WTC11 (cell line): ENCODE results near the gene IRAK1. TPM values are rescaled to one million over a fixed set of nuclear protein-coding genes. Genes with fewer than 3 reads are reported as not detected.

Source experiments
- ATAC-seq: fragments of 200-7000 bp; cut with Tn5 transposase; 2 replicates; pipeline ENCODE4 v1.10.0; 2021; ENCODE audit warnings: mild to moderate bottlenecking, moderate library complexity
- CTCF ChIA-PET: fragments of 300-600 bp; sonication (Branson Sonifier 250); formaldehyde crosslinking; loops from one replicate; lab custom pipeline; 2021; ENCODE audit warnings: antibody characterized with exemption; lab: Charles Lee
- POLR2A ChIA-PET: fragments of 350-600 bp; sonication (Branson Sonifier 250); formaldehyde crosslinking; loops from one replicate; lab custom pipeline; 2021; ENCODE audit warnings: antibody characterized with exemption; lab: Charles Lee
- DNase-seq: peaks from one replicate; pipeline ENCODE4 v3.0.0; 2021; ENCODE audit warnings: low spot score
- H3K27ac Mint-ChIP-seq: 2 replicates; pipeline ENCODE4 v1.8.0; 2021; ENCODE audit warnings: mixed read lengths
- H3K27me3 Mint-ChIP-seq: 2 replicates; pipeline ENCODE4 v1.8.0; 2021; ENCODE audit warnings: low read depth, mild to moderate bottlenecking, moderate library complexity, mixed read lengths
- H3K36me3 Mint-ChIP-seq: 2 replicates; pipeline ENCODE4 v1.8.0; 2021; ENCODE audit warnings: mixed read lengths
- H3K4me1 Mint-ChIP-seq: 2 replicates; pipeline ENCODE4 v1.8.0; 2022; ENCODE audit warnings: mixed read lengths
- H3K4me3 Mint-ChIP-seq: 2 replicates; pipeline ENCODE4 v1.8.0; 2021; ENCODE audit warnings: mild to moderate bottlenecking, moderate library complexity, mixed read lengths
- H3K9me3 Mint-ChIP-seq: 2 replicates; pipeline ENCODE4 v1.8.0; 2021; ENCODE audit warnings: mixed read lengths
- CDX4 ChIP-seq: fragments of 250-450 bp; sonication (Bioruptor Pico); IDR thresholded peaks from 2 replicates; pipeline ENCODE4 v1.9.0; 2021; ENCODE audit warnings: moderate library complexity, mild to moderate bottlenecking, inconsistent platforms, borderline replicate concordance
- CREB1 ChIP-seq: sonication (generic); formaldehyde crosslinking; IDR thresholded peaks from 2 replicates; pipeline ENCODE4 v1.8.0; 2023; ENCODE audit warnings: mild to moderate bottlenecking, missing genetic modification reagents
- FOXJ3 ChIP-seq: sonication (generic); formaldehyde crosslinking; IDR thresholded peaks from 2 replicates; pipeline ENCODE4 v1.9.0; 2021; ENCODE audit warnings: missing genetic modification reagents, mild to moderate bottlenecking, borderline replicate concordance
- GABPB1 ChIP-seq: sonication (generic); formaldehyde crosslinking; IDR thresholded peaks from 2 replicates; pipeline ENCODE4 v1.8.1; 2023; ENCODE audit warnings: mild to moderate bottlenecking, missing genetic modification reagents
- HMGA2 ChIP-seq: fragments of 250-450 bp; sonication (Bioruptor Pico); IDR thresholded peaks from 2 replicates; pipeline ENCODE4 v1.4.0; 2021; ENCODE audit warnings: mild to moderate bottlenecking, moderate library complexity
- MXD4 ChIP-seq: fragments of 250-450 bp; sonication (Bioruptor Pico); IDR thresholded peaks from 2 replicates; pipeline ENCODE4 v1.8.0; 2021; ENCODE audit warnings: mild to moderate bottlenecking, moderate library complexity, borderline replicate concordance
- NFATC4 ChIP-seq: fragments of 250-450 bp; sonication (Bioruptor Pico); IDR thresholded peaks from 2 replicates; pipeline ENCODE4 v1.9.0; 2021; ENCODE audit warnings: mild to moderate bottlenecking
- NR1H2 ChIP-seq: sonication (generic); formaldehyde crosslinking; IDR thresholded peaks from 2 replicates; pipeline ENCODE4 v1.9.0; 2021; ENCODE audit warnings: mild to moderate bottlenecking, moderate library complexity, missing genetic modification reagents
- RORB ChIP-seq: fragments of 250-450 bp; sonication (Bioruptor Pico); IDR thresholded peaks from 2 replicates; pipeline ENCODE4 v1.9.0; 2021; ENCODE audit warnings: mild to moderate bottlenecking
- ZBTB21 ChIP-seq: sonication (generic); formaldehyde crosslinking; IDR thresholded peaks from 2 replicates; pipeline ENCODE4 v1.8.1; 2023; ENCODE audit warnings: mild to moderate bottlenecking, missing genetic modification reagents, borderline replicate concordance
- ZMAT4 ChIP-seq: fragments of 250-450 bp; sonication (Bioruptor Pico); IDR thresholded peaks from 2 replicates; pipeline ENCODE4 v1.9.0; 2021; ENCODE audit warnings: mild to moderate bottlenecking
- ZNF121 ChIP-seq: sonication (generic); formaldehyde crosslinking; IDR thresholded peaks from 2 replicates; pipeline ENCODE4 v1.8.0; 2023; ENCODE audit warnings: missing genetic modification reagents
- ZNF219 ChIP-seq: sonication (generic); formaldehyde crosslinking; IDR thresholded peaks from 2 replicates; pipeline ENCODE4 v1.8.0; 2023; ENCODE audit warnings: missing genetic modification reagents, mild to moderate bottlenecking, borderline replicate concordance
- ZNF396 ChIP-seq: fragments of 250-450 bp; sonication (Bioruptor Pico); IDR thresholded peaks from 2 replicates; pipeline ENCODE4 v1.8.0; 2021; ENCODE audit warnings: mild to moderate bottlenecking, moderate library complexity, borderline replicate concordance
- ZNF423 ChIP-seq: fragments of 250-450 bp; sonication (Bioruptor Pico); IDR thresholded peaks from 2 replicates; pipeline ENCODE4 v2.1.2; 2022; ENCODE audit warnings: mild to moderate bottlenecking, moderate library complexity
- total RNA-seq: library from RNA; stranded (reverse); gene quantifications from 3 replicates; pipeline ENCODE4 v1.2.3, GENCODE V29; 2021
- TF ChIP-seq, protein P1 (sequence below): sonication (generic); formaldehyde crosslinking; IDR thresholded peaks from 2 replicates; pipeline ENCODE4 v1.8.1; 2023; ENCODE audit warnings: mild to moderate bottlenecking, missing genetic modification reagents
- TF ChIP-seq, protein P2 (sequence below): sonication (generic); formaldehyde crosslinking; IDR thresholded peaks from 2 replicates; pipeline ENCODE4 v1.8.0; 2023; ENCODE audit warnings: missing genetic modification reagents, mild to moderate bottlenecking, borderline replicate concordance
- TF ChIP-seq, protein P3 (sequence below): sonication (generic); formaldehyde crosslinking; IDR thresholded peaks from 2 replicates; pipeline ENCODE4 v1.8.0; 2022; ENCODE audit warnings: missing genetic modification reagents
- TF ChIP-seq, protein P4 (sequence below): sonication (generic); formaldehyde crosslinking; IDR thresholded peaks from 2 replicates; pipeline ENCODE4 v1.8.1; 2023; ENCODE audit warnings: mild to moderate bottlenecking, missing genetic modification reagents, moderate library complexity
- TF ChIP-seq, protein P5 (sequence below): sonication (generic); formaldehyde crosslinking; IDR thresholded peaks from 2 replicates; pipeline ENCODE4 v1.8.1; 2023; ENCODE audit warnings: mild to moderate bottlenecking, missing genetic modification reagents, moderate library complexity

Gene IRAK1
- total RNA-seq, 1 experiment from 2014 or later, result 32.1 TPM

DNA sequence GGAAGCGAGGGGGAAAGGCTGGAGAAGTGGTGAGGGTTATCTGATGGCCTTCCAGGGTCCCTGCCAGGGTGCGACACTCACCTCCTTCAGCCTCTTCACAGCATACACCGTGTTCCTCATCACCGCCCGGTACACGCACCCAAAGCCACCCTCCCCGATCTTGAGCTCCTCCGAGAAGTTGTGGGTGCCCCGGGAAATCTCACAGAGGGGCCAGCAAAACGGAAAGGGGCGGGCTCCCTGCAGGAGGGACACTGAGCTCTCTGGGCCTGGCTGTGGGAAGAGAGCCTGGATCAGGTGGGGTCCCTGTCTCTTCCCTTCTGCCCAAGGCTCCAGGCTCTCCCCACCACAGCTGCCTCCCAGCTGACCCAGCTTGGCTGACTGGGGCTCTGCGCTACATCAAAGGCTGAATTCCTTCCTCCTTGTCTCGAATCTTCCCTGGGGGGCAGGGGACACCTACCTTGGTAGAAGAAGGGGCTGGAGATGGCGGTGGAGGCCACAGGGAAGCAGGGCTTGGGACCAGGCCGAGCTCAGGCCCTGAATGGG lies 1.1 kb downstream of the IRAK1 start (continued):
- TF ChIP-seq NR1H2 (CRISPR knock-in tag), result no peak

DNA sequence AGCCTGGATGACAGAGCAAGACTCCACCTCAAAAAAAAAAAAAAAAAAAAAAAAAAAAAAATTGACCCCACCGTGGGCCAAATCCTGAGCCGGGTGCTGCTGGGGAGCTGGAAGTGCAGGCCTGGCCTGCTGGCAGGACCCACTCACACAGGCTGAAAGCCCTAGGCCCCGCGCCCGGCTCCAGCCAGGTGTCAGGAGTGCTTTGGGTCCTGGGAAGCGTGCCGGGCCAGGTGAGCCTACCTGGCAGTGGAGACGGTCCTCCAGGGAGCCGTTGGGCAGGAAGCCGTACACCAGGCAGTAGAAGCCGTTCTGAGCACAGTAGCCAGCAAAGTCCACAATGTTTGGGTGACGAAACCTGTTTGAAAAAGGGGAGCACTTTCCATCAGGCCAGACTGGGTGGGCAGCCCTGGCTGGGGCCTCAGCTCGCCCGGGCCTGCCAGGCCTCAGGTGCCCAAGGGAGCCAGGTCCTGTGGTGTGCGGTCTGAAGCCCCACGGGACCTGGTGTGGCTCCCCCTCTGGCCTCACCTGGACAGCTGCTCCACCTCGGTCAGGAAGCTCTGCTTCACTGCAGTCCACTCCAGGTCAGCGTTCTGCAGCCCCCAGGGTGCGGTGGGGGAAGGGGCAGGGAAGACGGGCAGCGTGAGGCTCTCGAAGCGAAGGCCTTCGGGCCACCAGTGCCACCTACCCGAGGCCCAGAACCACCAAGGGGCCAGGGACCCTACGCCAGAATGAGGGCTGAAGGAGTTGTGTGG lies 1.8 kb downstream of the IRAK1 start:
- POLR2A ChIA-PET, result interaction anchor here (0.6 kb wide), 1 partner anchor 392 kb away, joined by 3 read pairs; no protein-coding TSS in a partner anchor
- ATAC-seq (no peak), DNase-seq (no peak)
- no peaks in the 10 kb centered on the region for H3K9me3 Mint-ChIP-seq
- H3K36me3 Mint-ChIP-seq, result peaks cover 5% of the 10 kb centered on the region
- CTCF ChIA-PET, result interaction anchor here (0.6 kb wide), 1 partner anchor 49 kb away, joined by 3 read pairs; no protein-coding TSS in a partner anchor
- TF ChIP-seq, protein P1, sequence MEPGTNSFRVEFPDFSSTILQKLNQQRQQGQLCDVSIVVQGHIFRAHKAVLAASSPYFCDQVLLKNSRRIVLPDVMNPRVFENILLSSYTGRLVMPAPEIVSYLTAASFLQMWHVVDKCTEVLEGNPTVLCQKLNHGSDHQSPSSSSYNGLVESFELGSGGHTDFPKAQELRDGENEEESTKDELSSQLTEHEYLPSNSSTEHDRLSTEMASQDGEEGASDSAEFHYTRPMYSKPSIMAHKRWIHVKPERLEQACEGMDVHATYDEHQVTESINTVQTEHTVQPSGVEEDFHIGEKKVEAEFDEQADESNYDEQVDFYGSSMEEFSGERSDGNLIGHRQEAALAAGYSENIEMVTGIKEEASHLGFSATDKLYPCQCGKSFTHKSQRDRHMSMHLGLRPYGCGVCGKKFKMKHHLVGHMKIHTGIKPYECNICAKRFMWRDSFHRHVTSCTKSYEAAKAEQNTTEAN (CRISPR knock-in tag), result no peak
- TF ChIP-seq FOXJ3 (no peak), ZNF396 (CRISPR knock-in tag) (no peak), ZNF219 (CRISPR knock-in tag) (no peak), MXD4 (CRISPR knock-in tag) (no peak), CDX4 (no peak), CREB1 (CRISPR knock-in tag) (no peak), GABPB1 (no peak), ZMAT4 (CRISPR knock-in tag) (no peak), ZBTB21 (CRISPR knock-in tag) (no peak), RORB (CRISPR knock-in tag) (no peak), HMGA2 (no peak), ZNF121 (CRISPR knock-in tag) (no peak), ZNF423 (no peak), NFATC4 (CRISPR knock-in tag) (no peak)
- TF ChIP-seq, protein P2, sequence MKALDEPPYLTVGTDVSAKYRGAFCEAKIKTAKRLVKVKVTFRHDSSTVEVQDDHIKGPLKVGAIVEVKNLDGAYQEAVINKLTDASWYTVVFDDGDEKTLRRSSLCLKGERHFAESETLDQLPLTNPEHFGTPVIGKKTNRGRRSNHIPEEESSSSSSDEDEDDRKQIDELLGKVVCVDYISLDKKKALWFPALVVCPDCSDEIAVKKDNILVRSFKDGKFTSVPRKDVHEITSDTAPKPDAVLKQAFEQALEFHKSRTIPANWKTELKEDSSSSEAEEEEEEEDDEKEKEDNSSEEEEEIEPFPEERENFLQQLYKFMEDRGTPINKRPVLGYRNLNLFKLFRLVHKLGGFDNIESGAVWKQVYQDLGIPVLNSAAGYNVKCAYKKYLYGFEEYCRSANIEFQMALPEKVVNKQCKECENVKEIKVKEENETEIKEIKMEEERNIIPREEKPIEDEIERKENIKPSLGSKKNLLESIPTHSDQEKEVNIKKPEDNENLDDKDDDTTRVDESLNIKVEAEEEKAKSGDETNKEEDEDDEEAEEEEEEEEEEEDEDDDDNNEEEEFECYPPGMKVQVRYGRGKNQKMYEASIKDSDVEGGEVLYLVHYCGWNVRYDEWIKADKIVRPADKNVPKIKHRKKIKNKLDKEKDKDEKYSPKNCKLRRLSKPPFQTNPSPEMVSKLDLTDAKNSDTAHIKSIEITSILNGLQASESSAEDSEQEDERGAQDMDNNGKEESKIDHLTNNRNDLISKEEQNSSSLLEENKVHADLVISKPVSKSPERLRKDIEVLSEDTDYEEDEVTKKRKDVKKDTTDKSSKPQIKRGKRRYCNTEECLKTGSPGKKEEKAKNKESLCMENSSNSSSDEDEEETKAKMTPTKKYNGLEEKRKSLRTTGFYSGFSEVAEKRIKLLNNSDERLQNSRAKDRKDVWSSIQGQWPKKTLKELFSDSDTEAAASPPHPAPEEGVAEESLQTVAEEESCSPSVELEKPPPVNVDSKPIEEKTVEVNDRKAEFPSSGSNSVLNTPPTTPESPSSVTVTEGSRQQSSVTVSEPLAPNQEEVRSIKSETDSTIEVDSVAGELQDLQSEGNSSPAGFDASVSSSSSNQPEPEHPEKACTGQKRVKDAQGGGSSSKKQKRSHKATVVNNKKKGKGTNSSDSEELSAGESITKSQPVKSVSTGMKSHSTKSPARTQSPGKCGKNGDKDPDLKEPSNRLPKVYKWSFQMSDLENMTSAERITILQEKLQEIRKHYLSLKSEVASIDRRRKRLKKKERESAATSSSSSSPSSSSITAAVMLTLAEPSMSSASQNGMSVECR (CRISPR knock-in tag), result no peak
- TF ChIP-seq, protein P3, sequence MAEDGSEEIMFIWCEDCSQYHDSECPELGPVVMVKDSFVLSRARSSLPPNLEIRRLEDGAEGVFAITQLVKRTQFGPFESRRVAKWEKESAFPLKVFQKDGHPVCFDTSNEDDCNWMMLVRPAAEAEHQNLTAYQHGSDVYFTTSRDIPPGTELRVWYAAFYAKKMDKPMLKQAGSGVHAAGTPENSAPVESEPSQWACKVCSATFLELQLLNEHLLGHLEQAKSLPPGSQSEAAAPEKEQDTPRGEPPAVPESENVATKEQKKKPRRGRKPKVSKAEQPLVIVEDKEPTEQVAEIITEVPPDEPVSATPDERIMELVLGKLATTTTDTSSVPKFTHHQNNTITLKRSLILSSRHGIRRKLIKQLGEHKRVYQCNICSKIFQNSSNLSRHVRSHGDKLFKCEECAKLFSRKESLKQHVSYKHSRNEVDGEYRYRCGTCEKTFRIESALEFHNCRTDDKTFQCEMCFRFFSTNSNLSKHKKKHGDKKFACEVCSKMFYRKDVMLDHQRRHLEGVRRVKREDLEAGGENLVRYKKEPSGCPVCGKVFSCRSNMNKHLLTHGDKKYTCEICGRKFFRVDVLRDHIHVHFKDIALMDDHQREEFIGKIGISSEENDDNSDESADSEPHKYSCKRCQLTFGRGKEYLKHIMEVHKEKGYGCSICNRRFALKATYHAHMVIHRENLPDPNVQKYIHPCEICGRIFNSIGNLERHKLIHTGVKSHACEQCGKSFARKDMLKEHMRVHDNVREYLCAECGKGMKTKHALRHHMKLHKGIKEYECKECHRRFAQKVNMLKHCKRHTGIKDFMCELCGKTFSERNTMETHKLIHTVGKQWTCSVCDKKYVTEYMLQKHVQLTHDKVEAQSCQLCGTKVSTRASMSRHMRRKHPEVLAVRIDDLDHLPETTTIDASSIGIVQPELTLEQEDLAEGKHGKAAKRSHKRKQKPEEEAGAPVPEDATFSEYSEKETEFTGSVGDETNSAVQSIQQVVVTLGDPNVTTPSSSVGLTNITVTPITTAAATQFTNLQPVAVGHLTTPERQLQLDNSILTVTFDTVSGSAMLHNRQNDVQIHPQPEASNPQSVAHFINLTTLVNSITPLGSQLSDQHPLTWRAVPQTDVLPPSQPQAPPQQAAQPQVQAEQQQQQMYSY, result no peak
- TF ChIP-seq, protein P4, sequence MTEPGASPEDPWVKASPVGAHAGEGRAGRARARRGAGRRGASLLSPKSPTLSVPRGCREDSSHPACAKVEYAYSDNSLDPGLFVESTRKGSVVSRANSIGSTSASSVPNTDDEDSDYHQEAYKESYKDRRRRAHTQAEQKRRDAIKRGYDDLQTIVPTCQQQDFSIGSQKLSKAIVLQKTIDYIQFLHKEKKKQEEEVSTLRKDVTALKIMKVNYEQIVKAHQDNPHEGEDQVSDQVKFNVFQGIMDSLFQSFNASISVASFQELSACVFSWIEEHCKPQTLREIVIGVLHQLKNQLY (CRISPR knock-in tag), result no peak
- TF ChIP-seq, protein P5, sequence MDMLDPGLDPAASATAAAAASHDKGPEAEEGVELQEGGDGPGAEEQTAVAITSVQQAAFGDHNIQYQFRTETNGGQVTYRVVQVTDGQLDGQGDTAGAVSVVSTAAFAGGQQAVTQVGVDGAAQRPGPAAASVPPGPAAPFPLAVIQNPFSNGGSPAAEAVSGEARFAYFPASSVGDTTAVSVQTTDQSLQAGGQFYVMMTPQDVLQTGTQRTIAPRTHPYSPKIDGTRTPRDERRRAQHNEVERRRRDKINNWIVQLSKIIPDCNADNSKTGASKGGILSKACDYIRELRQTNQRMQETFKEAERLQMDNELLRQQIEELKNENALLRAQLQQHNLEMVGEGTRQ, result no peak
- no peaks in the 10 kb centered on the region for H3K27me3 Mint-ChIP-seq
- no peak overlapping the region for H3K27ac Mint-ChIP-seq
- H3K4me3 Mint-ChIP-seq, result no peak overlapping the region
- peaks cover 29% of the 10 kb centered on the region for H3K4me1 Mint-ChIP-seq
